GM12872 (cell line): ENCODE data around the gene LHX2.

Source experiments
- TF ChIP-seq, protein P1 (sequence below): IDR thresholded peaks from 3 replicates; pipeline ENCODE4 v1.5.1; 2011; ENCODE audit warnings: low read depth, mild to moderate bottlenecking, low read length, moderate library complexity; ENCODE audit not compliant: insufficient read depth

Gene LHX2

DNA sequence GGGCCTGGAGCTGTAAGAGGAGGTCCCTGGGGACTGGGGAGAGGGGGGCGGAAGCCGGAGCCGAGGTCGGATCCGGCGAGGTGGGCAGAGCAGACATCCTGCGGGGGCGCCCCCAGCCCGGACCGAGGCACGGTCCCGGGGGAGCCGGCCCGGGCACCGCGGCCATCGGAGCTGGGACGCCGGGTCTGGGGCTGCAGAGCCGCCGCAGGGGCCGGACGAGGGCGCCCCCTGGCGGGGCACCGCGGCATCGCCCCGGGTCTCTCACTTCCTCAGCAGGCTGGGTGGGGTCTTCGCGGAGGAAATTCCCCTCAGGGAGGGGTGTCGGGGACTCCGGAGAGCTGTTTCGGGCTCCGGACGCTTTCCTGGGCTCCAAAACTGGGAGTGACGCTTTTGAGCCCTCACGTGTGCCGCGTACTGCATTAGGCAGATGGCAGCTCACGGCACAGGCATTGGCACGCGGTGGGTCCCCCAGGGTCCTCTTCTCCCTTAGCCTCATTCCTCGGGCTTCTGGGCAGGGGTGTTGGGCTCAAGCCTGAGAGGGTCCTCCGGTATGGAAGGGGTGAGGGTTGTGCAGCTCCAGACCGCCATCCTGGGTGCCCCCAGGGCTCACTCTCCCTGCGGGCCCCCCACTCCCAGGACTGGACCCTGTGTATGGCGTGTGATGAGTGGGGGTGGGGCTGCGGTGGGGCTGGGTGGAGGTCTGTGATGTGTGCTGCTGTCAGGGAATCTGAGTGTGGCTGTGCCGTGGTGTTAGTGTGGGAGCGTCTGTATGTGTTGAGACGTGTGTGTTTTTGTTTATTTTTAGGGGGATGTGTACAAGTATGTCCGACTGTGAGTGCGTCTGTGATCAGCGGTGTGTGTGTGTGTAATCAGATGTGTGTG, 29.6 kb downstream of the LHX2 start:
- TF ChIP-seq, protein P1, sequence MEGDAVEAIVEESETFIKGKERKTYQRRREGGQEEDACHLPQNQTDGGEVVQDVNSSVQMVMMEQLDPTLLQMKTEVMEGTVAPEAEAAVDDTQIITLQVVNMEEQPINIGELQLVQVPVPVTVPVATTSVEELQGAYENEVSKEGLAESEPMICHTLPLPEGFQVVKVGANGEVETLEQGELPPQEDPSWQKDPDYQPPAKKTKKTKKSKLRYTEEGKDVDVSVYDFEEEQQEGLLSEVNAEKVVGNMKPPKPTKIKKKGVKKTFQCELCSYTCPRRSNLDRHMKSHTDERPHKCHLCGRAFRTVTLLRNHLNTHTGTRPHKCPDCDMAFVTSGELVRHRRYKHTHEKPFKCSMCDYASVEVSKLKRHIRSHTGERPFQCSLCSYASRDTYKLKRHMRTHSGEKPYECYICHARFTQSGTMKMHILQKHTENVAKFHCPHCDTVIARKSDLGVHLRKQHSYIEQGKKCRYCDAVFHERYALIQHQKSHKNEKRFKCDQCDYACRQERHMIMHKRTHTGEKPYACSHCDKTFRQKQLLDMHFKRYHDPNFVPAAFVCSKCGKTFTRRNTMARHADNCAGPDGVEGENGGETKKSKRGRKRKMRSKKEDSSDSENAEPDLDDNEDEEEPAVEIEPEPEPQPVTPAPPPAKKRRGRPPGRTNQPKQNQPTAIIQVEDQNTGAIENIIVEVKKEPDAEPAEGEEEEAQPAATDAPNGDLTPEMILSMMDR, result peak; percentile 96

GRCh38 chr9:124041817-124042116, 30.2 kb downstream of the LHX2 start:
- TF ChIP-seq, protein P1, result no peak

DNA sequence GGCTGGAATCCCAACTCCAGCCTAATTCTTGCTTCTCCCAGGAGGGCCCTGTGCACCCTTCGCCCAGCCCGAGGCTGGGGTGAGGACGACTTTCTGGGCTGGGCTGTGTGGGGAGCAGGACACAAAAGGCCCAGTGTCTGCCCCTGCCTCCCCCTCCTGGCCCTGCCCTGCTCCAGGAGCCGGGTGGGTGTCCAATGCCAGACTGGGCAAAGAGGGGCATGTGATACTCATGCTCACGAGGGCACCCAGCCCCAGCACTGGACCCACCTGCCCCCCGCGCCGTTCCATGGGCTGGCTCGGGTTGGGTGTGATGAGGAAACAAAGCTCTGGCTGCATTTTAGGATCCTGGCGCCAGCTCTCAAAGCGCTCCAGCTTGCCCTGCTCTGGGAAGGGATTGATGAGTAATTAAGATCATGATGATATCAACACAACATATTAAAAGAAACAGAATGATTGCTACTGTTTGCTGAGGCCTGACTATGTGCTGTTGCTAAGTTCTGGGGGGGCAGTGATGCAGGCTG, 30.7 kb downstream of the LHX2 start:
- TF ChIP-seq, protein P1, result no peak

DNA sequence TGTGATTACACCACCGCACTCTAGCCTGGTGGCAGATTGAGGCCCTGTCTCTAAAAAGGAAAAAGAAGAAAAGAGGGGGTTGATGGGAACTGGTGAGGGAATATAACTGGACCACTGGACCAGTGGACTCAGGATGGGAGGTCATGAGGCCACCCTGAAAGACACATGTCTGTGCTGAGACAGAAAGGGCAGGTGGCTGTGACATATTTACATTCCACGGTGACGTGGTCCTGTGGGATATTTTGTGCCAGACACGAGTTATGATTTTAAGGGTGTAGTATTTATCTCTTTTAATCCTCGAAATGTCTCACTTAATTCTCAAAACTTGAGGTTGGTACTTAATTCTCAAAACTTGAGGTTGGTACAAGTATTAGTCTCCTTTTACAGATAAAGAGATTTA, 32.9 kb downstream of the LHX2 start:
- TF ChIP-seq, protein P1, result no peak

DNA sequence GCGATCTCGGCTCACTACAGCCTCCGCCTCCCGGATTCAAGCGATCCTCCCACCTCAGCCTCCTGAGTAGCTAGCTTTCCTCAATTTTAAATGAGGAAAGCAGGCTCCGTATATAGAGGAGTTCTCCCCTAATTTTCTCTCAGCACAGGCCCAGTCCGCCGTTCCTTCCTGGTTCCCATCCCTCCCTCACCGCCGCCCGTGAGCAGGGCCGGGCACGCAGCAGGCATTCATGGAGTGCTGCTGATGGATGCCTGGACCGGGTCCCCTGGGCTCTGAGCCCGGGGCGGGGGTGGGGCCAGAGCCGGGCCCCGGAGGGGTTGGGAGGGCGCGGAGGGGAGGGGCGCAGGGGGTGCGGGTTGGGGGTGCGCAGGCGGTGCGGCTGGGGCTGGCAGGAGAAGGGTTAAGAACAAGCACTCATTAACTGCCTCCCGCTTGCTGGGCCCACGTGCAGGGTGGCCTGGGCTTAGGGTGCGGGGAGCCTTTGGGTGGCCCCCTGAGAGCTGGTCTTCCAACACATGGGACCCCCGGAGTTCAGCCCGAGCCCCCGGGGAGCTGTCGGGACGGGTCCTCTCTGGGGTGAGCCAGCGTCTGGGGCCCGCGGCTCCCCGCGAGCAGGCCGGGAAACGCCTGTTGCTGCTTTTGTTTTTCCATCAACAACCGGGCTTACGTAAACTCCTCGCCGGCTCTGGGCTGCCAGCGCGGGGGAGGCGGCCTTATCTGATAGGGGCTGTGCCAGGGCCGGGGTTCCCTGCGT, 33.7 kb downstream of the LHX2 start:
- TF ChIP-seq, protein P1, result no peak

DNA sequence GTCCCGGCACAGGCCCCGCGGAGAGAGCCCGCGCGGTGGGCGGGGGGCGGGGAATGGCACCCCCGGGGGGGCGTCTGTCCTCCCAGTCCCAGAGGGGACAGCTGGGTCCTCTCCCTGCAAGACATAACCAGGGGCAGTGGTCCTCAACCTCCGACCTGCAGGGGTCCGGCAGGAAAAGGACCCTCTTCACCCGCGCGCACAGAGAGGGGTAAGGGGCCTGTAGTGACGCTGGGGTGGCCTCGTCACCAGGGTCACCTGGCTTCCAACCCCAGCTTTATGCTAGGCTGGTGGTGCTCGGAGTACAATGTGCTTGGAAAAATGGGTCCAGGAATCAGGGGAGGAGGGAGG, 34.2 kb downstream of the LHX2 start:
- TF ChIP-seq, protein P1, result no peak

DNA sequence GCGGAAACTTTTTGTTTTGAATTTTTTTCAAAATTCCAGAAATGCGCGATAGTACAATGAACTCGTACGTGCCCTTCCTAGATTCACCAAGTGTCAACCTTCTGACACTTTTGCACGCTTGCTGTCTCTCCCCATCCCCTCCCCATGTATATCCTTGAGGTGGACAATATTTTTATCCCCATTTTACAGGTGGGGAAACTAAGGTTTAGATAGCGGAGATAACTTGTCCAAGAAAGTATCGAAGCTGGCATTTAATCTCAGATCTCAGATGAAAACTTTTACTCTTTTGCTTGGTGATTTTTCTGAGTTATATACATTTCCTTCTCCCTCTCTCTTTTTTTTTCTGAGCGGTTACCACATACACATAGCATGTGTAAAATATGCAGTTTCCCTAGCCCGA, 34.6 kb downstream of the LHX2 start:
- TF ChIP-seq, protein P1, result no peak
